Muscle of leg (tissue), 11 donors: ENCODE results near the gene GNG4. TPM values are rescaled to one million over a fixed set of nuclear protein-coding genes. Genes with fewer than 3 reads are reported as not detected.
"Not testable (repeated sequence)": the region's sequence is repeated elsewhere in the genome, so short reads cannot be mapped to it uniquely, and the experiment has no call there.

Source experiments
- DNase-seq: peaks from one replicate; pipeline ENCODE4 v3.0.0; 2013
- H3K27ac ChIP-seq: one replicate; pipeline ENCODE4 v1.5.1; 2013; ENCODE audit warnings: mild to moderate bottlenecking, low read length, control low read depth
- H3K27me3 ChIP-seq: one replicate; pipeline ENCODE4 v1.6.1; 2013; ENCODE audit warnings: low read length; ENCODE audit not compliant: control insufficient read depth, insufficient read depth
- H3K36me3 ChIP-seq: one replicate; pipeline ENCODE4 v1.6.1; 2013; ENCODE audit warnings: low read length; ENCODE audit not compliant: control insufficient read depth, insufficient read depth
- H3K4me1 ChIP-seq: one replicate; pipeline ENCODE4 v1.6.1; 2013; ENCODE audit warnings: low read length; ENCODE audit not compliant: control insufficient read depth, insufficient read depth
- H3K4me3 ChIP-seq: one replicate; pipeline ENCODE4 v1.5.1; 2013; ENCODE audit warnings: low read length, control low read depth
- H3K9me3 ChIP-seq: replicated peaks from 2 replicates; pipeline ENCODE4 v1.6.1; 2013; ENCODE audit warnings: low read depth, low read length; ENCODE audit not compliant: control insufficient read depth
- WGBS: methylation state at CpG from one replicate; pipeline ENCODE4 v1.1.5; 2013; ENCODE audit warnings: missing lambda C conversion rate; ENCODE audit not compliant: insufficient coverage; 5-methylcytosine and 5-hydroxymethylcytosine counted together
- polyA plus RNA-seq, 8 donors: library from polyadenylated mRNA; unstranded; fragments of 120-200 nt; gene quantifications; one replicate each; pipeline versions ENCODE4 v1.2.1 to v1.2.3, GENCODE V29; 2013; ENCODE audit warnings: inconsistent platforms in 1 of 8, low replicate concordance in 1 of 8; ENCODE audit not compliant: insufficient read length in 8 of 8, insufficient read depth in 1 of 8
- total RNA-seq: library from RNA; stranded (reverse); fragments of 120-200 nt; gene quantifications from one replicate; pipeline ENCODE4 v1.2.4, GENCODE V29; 2013

Gene GNG4
- total and polyA plus RNA-seq, 9 donors = 0.27 to 4.0 (median 0.60) TPM

DNA sequence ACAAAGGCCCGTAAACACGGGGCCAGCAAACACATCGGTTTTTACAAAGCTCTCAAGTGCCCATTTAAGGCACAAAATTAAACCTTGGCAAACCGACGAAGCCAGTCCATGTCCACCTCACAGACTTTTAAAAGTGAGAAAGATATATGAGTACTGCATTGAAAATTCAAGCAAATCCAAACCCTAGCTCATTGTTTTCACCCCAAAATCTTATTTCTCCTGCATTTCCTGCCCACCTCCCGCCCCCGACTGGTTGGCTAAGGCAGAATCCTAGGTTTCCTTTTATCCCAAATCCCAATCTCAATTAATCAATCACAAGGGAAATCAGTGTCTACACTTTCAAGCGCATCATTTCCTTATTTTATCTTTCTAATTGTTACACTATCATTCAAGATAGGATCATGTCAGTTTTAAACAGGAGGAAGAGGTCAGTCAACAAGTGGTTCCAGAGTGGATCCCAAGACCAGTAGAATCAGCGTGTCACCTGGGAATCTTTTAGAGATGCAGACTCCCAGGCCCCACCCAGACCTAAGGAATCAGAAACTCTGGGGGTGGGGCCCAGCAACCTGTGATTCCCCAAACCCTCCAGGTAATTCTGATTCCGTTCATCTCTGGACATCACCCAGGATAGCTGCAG, 1.7 kb upstream of the GNG4 start:
- Histone ChIP-seq H3K4me3 (no peak overlapping the region), H3K4me1 (peaks cover 19% of the 10 kb centered on the region), H3K9me3 (no peaks in the 10 kb centered on the region), H3K36me3 (no peaks in the 10 kb centered on the region), H3K27ac (no peak overlapping the region), H3K27me3 (peaks cover 52% of the 10 kb centered on the region)
- 47% methylated on average over 4 of the region's 10 CpGs for WGBS
- DNase-seq = no peak

DNA sequence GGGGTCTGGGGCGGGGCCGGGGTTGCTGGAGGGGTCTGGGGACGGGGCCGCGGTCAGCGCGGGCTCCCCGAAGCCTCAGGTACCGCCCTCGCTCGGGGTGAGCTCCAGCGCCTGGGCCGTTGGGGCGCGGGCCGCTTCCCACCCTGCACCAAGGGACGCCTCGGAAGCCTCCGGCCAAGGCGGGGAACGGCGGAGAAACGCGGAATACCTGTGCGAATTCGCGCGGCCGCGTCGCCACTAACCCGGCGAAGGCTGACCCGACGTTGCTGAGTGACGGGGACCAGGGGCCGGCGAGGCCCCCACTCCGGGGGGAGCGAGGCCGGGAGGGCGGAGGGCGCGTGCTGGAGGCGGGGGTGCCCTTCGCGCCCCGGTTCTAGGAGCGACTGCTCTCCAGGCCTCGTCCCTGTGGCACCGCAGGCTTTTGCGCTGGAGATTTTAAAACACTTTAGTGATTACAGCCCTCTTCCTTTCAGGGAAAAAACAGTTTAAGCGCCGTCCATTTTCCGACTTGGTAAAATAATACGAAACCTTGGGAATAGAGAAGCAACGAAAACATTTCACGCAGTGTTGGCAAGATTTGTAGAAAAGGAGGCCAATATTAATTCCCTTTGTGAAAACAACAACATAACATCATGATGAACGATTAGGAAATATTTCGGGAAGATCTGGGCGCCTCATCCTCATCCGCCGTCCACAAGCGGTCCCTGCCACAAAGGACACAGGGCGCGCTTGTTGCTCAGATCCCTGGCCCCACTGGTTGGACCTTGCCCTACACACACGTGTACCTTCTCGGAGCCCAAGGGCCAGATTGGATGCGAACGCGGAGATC, 971 bp upstream of the GNG4 start:
- no peak overlapping the region for H3K27ac ChIP-seq
- H3K4me1 ChIP-seq = peaks cover 19% of the 10 kb centered on the region
- H3K9me3 ChIP-seq = no peaks in the 10 kb centered on the region
- no peaks in the 10 kb centered on the region for H3K36me3 ChIP-seq
- H3K4me3 ChIP-seq = peak overlapping the region; percentile 35
- peak; percentile 39 for DNase-seq
- 1% methylated on average over 61 of the region's 71 CpGs for whole genome bisulfite sequencing
- H3K27me3 ChIP-seq = peaks cover 58% of the 10 kb centered on the region

DNA sequence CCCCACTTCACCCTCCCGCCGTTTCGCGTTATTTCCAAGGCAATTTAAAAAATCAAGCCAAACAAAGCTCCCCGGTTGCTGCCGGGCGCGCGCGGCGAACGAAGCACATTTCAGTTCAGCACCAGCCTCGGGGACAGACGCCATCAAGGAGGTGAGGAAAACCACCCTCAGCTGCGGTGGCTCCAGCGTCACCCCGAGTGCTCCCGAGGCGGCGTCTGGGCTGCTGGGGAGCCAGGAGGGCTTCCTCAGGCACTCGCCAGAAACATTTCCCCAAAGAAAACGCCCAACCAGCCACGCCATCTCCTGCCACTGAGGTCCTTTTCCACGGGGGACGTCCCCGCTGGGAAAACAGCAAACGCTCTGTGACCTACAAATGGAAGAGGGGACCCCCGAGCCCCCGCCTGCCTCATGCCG, 623 bp downstream of the GNG4 start:
- Histone ChIP-seq H3K36me3 (no peaks in the 10 kb centered on the region), H3K4me3 (peak overlapping the region; percentile 41), H3K4me1 (peaks cover 19% of the 10 kb centered on the region), H3K27ac (no peak overlapping the region), H3K9me3 (no peaks in the 10 kb centered on the region), H3K27me3 (peaks cover 69% of the 10 kb centered on the region)
- peak; percentile 76 for DNase-seq
- 0% methylated on average over 30 of the region's 30 CpGs for WGBS

DNA sequence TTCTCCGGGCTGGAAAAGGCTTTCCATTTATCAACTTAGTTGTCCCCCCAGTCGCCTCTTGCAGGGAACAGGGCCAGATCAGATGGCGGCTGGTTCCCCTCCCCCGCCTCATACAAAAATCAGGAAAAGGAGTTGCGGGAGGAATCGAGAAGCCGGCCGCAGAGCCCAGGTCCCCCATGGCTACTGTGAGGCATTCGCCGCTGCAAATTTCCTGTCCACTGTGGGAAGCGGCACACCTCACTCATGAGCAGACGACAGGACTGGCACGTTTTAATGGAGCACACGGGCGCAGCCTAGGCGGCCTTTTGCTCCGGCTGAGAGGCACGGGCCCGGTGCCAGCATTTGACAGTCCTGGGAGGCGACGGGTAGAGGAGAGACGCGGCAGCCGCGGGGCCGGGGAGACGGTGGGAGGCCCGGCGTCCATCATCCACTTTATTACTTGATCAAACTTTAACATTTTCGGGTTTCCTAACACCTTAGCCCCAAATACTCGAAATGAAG, 1.1 kb downstream of the GNG4 start:
- H3K4me3 ChIP-seq = peak overlapping the region; percentile 6
- peak; percentile 22 for DNase-seq
- WGBS = under 1% methylated on average over 28 of the region's 31 CpGs
- peaks cover 19% of the 10 kb centered on the region for H3K4me1 ChIP-seq
- H3K36me3 ChIP-seq = no peaks in the 10 kb centered on the region
- H3K27me3 ChIP-seq = peaks cover 70% of the 10 kb centered on the region
- H3K27ac ChIP-seq = no peak overlapping the region
- no peaks in the 10 kb centered on the region for H3K9me3 ChIP-seq

DNA sequence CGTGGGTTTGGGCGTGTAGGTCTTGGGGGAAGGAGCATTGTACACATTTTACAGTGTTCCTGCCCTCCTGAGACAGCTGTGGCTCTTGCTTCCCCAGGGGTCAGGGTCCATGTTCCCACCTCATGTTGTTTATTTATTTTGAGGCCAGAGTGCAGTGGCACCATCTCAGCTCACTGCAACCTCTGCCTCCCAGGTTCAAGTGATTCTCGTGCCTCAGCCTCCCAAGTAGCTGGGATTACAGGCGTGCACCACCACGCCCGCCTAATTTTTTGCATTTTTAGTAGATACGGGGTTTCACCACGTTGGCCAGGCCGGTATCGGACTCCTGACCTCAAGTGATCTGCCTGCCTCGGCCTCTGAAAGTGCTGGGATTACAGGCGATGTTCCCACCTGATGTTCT, 2.0 kb downstream of the GNG4 start:
- H3K4me3 ChIP-seq = not testable (repeated sequence)
- 91% methylated on average over 9 of the region's 12 CpGs for WGBS

DNA sequence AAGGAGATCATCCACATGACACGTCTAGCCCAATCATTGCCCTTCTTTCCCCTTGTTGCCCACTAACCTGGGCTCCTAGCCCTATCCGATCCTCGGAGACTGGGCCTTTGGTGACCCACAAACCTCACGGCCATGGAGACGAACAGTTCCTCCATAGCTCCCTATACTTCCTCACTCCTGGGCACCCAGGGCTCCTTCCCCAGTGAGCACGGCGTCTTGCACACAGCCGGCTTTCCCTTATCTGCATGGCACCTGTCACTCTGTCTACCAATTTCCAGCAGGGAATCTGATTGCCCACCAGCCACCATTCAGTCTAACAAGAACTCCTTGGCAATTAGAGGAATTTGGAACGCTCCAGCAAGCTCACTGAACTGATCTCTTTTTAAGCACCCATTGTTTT, 3.1 kb downstream of the GNG4 start:
- H3K27me3 ChIP-seq = peaks cover 66% of the 10 kb centered on the region
- H3K4me3 ChIP-seq = no peak overlapping the region
- H3K9me3 ChIP-seq = no peaks in the 10 kb centered on the region
- WGBS = 83% methylated on average over 8 of the region's 9 CpGs
- H3K27ac ChIP-seq = no peak overlapping the region
- no peak for DNase-seq
- no peaks in the 10 kb centered on the region for H3K36me3 ChIP-seq
- H3K4me1 ChIP-seq = peaks cover 21% of the 10 kb centered on the region

More for the DNA sequence above, 2.0 kb downstream of the GNG4 start:
- H3K27me3 ChIP-seq = peaks cover 72% of the 10 kb centered on the region
- DNase-seq, H3K9me3 ChIP-seq, H3K36me3 ChIP-seq, H3K27ac ChIP-seq: not testable (repeated sequence)
- H3K4me1 ChIP-seq = peaks cover 19% of the 10 kb centered on the region

DNA sequence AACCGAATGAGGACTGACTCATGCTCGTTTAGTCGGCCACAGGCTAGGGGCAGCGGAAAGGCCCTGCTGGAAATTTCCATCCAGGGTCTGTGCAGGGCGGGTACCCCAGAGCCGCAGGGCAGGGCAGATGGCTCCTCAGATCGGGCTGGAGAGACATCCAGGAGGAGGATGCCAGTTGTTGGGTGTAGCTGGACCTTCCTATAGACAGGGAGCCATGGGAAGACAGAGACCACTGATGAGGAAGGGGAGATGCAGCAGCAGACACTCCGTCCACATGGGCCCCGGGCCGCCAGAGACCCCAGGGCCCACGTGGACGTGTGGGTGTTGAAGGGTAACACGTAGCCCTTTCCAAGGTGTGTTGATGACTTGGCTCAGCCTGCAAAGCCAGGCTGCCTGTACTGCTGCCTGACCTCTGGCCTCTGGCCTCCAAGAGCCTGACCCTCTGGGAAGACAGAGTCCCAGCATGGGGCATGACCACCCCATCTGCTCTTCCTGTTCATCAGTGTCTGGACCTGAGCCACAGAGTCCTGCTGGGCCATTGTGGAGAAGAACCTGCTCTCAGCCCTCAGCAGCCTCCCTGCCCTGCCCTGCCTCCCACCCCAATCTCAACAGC, 4.8 kb downstream of the GNG4 start:
- peaks cover 57% of the 10 kb centered on the region for H3K27me3 ChIP-seq
- peaks cover 17% of the 10 kb centered on the region for H3K4me1 ChIP-seq
- H3K36me3 ChIP-seq = no peaks in the 10 kb centered on the region
- 80% methylated on average over 13 of the region's 13 CpGs for WGBS
- H3K4me3 ChIP-seq = no peak overlapping the region
- no peak for DNase-seq
- H3K27ac ChIP-seq = no peak overlapping the region
- no peaks in the 10 kb centered on the region for H3K9me3 ChIP-seq

DNA sequence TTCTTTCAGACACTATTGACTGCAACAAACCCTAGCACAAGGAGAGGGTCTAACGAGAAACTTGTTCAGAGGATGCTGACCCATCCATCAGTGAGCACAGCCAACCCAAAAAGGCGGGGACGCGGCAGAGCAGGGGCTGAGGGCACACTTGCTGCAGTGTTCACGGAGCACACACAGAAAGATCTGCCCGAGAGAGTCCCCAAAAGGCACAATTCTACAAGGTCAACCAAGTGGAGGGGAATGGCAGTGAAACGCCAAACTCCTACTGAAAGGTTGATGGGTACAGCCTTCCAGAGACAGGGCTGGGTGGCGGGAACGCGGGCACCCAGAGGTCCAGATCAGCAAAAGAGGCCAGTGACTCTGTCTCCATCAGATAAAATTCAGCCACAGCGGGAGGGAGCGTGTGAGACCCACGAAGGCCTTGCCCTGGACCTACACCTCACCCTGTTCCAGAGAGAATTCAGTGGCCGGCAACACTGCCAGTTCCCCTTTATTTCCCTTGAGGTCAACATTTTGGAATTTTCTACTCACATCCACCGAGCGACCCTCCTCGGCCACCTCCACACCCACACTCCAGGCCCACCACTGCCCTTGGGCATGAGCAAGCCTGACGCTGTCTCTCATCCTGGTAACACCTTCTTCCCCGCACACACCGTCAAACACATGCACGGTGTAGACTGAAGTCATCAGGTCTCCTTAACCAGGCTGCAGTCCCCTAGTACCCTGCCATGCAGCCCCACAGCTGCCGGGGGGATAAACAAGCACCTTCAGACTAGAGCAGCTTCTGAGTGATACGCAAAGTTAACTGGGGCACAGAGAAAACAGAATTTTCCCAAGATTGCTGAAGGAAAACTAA, 5.5 kb downstream of the GNG4 start:
- H3K27ac ChIP-seq = no peak overlapping the region
- H3K4me1 ChIP-seq = peaks cover 12% of the 10 kb centered on the region
- no peak for DNase-seq
- no peak overlapping the region for H3K4me3 ChIP-seq
- peaks cover 53% of the 10 kb centered on the region for H3K27me3 ChIP-seq
- no peaks in the 10 kb centered on the region for H3K36me3 ChIP-seq
- 89% methylated on average over 22 of the region's 23 CpGs for WGBS
- no peaks in the 10 kb centered on the region for H3K9me3 ChIP-seq

DNA sequence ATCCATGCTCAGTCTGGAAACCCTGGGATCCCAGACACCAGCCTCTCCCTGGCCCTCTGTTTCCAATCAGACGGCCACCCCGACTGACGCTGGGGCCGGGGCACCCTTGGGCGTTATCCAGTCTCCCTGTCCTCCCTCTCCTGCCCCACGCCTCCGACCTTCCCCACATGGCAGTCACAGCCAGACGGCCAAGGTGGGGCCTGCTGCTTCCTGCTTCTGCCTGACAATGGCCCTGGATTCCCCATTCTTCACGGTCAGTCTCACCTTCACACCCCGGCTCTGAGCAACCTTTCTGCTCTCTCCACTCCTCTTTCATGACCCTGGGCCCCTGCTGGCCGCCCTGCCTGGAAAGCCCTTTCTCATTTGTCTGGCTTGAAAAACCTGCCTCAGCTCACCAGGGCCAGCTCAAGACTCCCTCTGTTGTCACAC, 6.6 kb downstream of the GNG4 start:
- H3K4me1 ChIP-seq = peaks cover 3% of the 10 kb centered on the region
- no peak overlapping the region for H3K27ac ChIP-seq
- WGBS = 33% methylated on average over 11 of the region's 11 CpGs
- no peak overlapping the region for H3K4me3 ChIP-seq
- DNase-seq = no peak
- peaks cover 42% of the 10 kb centered on the region for H3K27me3 ChIP-seq
- no peaks in the 10 kb centered on the region for H3K36me3 ChIP-seq
- no peaks in the 10 kb centered on the region for H3K9me3 ChIP-seq
